Large intestine (tissue), 3 donors: Measurements from ENCODE around the gene LCN1. TPM values are rescaled to one million over a fixed set of nuclear protein-coding genes. Genes with fewer than 3 reads are reported as not detected.

Experiments used
- DNase-seq, 2 donors: peaks; one replicate each; pipeline versions ENCODE4 v3.0.0 to v3.0.0-alpha.2; 2013
- H3K27ac ChIP-seq: one replicate; pipeline ENCODE4 v1.5.1; 2013; ENCODE audit warnings: low read length
- H3K27me3 ChIP-seq: 2 replicates; pipeline ENCODE4 v1.6.1; 2013; ENCODE audit warnings: low read length; ENCODE audit not compliant: control insufficient read depth, insufficient read depth
- H3K36me3 ChIP-seq: 2 replicates; pipeline ENCODE4 v1.6.1; 2013; ENCODE audit warnings: low read length; ENCODE audit not compliant: control insufficient read depth, insufficient read depth
- H3K4me1 ChIP-seq: one replicate; pipeline ENCODE4 v1.6.1; 2013; ENCODE audit warnings: low read length; ENCODE audit not compliant: control insufficient read depth, insufficient read depth
- H3K4me3 ChIP-seq: one replicate; pipeline ENCODE4 v1.5.1; 2013; ENCODE audit warnings: low read length
- H3K9me3 ChIP-seq: one replicate; pipeline ENCODE4 v1.6.1; 2013; ENCODE audit warnings: mild to moderate bottlenecking, low read depth, low read length, moderate library complexity; ENCODE audit not compliant: control insufficient read depth
- WGBS: methylation state at CpG from one replicate; pipeline ENCODE4 v1.1.5; 2013; ENCODE audit warnings: low lambda C conversion rate; ENCODE audit not compliant: insufficient coverage; 5-methylcytosine and 5-hydroxymethylcytosine counted together
- polyA plus RNA-seq: library from polyadenylated mRNA; unstranded; fragments of 120-200 nt; gene quantifications from one replicate; pipeline ENCODE4 v1.2.1, GENCODE V29; 2013

The LCN1 gene
- polyA plus RNA-seq, 1 donor: 0.09 TPM

- no peak for DNase-seq
- H3K27me3 ChIP-seq: no peaks in the 10 kb centered on the region
- no CpG with 5 or more reads among the region's 15 CpGs for WGBS
- H3K4me1 ChIP-seq: no peaks in the 10 kb centered on the region
- H3K9me3 ChIP-seq: no peaks in the 10 kb centered on the region
- H3K36me3 ChIP-seq: no peaks in the 10 kb centered on the region
- H3K27ac ChIP-seq: no peak overlapping the region
- no peak overlapping the region for H3K4me3 ChIP-seq
These were observed 53.7 kb downstream of the LCN1 start for GRCh38 chr9:135574943-135575342.

Other genes starting within 250 kb of the LCN1 start
- 15.3 TPM for gene PPP1R26, start 41.7 kb upstream of the LCN1 start, polyA plus RNA-seq
- gene MRPS2, start 20.8 kb upstream of the LCN1 start, polyA plus RNA-seq: 46.9 TPM
- not detected for gene OBP2A, start 24.7 kb downstream of the LCN1 start, polyA plus RNA-seq
- gene PAEP, start 40.3 kb downstream of the LCN1 start, polyA plus RNA-seq: 0.09 TPM
- not detected for gene GLT6D1, start 118.1 kb downstream of the LCN1 start, polyA plus RNA-seq
- gene LCN9, start 141.9 kb downstream of the LCN1 start, polyA plus RNA-seq: not detected
- not detected for gene SOHLH1, start 178.0 kb downstream of the LCN1 start, polyA plus RNA-seq
- 0.25 TPM for gene KCNT1, start 180.7 kb downstream of the LCN1 start, polyA plus RNA-seq